DMS53 (cell line): ENCODE results near the gene ZMYND15.

Experiments
- DNase-seq: peaks from one replicate; lab custom pipeline; 2025; lab: John Stamatoyannopoulos, UW

ZMYND15 gene

DNA sequence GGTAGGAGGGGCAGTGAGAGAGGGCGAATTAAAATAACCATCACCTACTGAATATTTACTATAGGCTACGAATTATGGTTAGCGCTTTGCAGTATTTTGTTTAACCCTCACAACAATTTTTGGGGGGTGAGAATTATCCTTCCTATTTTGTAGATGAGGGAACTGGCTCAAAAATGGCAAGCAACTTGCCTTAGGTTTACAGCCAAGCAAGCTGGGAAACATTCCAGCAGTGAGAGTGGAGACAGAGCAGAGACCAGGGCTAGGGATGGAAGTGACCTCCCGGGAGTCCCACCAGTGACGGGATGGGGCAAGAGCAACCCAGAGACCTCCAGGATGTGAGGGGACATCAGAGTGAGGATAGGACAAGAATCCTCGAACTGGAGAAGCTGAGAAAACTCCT lies 46.9 kb downstream of the ZMYND15 start:
- DNase-seq = no peak

DNA sequence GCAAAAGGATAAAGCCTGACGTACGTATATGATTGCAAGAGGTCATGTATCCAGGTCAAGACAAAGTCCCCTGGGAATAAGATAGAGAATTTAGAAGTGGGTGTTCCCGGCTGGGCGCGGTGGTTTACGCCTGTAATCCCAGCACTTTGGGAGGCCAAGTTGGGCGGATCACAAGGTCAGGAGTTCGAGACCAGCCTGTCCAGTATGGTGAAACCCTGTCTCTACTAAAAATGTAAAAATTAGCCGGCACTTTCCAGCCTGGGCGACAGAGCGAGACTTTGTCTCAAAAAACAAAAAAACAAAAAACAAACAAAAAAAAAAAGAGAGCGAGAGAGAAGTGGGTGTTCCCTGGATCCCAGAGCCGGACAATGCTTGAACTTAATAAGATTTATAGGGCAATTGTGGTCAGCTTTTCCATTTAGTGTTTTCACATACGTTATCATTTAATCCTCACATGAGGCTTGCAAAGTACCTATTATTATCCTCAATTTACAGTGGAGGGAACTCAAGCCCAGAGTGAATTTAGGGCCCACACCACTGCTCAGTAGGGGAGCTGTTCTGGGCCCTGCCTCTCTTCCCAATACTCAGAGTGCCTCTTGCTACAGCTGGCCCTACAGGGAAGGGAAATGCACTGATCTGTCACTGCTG lies 48.6 kb downstream of the ZMYND15 start:
- DNase-seq = no peak

DNA sequence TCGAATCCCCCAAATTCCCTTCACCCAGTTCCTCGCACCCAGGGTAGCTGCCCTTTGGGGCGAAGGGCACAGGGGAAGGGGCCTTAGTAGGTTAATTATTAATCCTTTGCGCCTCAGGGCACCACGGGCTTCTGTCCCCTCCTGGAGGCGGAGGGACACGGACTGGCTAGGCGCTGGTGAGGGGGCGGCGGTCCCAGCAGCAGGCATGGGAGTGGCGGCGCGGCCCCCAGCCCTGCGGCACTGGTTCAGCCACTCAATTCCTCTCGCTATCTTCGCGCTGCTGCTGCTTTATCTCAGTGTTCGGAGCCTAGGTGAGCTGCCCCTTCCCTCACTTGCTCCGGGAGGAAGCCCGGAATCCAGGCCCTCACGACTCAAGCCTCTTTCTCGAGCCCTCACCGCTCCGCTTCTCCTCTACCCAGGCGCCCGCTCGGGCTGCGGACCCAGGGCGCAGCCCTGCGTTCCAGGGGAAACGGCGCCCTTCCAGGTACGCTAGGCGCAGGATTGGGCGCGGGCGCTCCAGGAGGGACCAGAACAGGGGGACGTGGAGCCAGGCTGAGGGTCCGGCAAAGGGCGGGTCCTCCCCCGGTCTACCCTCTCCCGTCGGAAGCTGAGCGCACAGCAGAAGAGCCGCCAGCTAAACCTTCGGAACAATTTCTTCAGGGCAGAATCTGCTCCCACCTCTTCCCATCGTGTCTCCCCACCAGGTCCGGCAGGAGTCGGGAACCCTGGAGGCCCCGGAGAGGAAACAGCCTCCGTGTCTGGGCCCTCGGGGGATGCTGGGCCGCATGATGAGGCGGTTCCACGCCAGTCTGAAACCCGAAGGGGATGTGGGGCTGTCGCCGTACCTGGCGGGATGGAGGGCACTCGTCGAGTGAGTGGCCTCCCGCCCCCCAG lies 49.4 kb downstream of the ZMYND15 start, which contains the start of gene GLTPD2:
GLTPD2 (plus strand) TSS at position 158 of the 894 bp plus-strand sequence; CDS start at position 206, 48 bp downstream.
- DNase-seq = peak; percentile 57

DNA sequence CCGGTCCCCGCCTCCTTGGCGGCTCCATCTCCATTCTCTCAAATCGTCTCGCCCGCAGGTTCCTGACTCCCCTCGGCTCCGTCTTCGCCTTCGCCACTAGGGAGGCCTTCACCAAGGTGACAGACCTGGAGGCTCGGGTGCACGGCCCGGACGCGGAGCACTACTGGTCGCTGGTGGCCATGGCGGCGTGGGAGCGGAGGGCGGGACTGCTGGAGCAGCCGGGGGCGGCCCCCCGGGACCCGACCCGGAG lies 50.0 kb downstream of the ZMYND15 start:
- DNase-seq = no peak

DNA sequence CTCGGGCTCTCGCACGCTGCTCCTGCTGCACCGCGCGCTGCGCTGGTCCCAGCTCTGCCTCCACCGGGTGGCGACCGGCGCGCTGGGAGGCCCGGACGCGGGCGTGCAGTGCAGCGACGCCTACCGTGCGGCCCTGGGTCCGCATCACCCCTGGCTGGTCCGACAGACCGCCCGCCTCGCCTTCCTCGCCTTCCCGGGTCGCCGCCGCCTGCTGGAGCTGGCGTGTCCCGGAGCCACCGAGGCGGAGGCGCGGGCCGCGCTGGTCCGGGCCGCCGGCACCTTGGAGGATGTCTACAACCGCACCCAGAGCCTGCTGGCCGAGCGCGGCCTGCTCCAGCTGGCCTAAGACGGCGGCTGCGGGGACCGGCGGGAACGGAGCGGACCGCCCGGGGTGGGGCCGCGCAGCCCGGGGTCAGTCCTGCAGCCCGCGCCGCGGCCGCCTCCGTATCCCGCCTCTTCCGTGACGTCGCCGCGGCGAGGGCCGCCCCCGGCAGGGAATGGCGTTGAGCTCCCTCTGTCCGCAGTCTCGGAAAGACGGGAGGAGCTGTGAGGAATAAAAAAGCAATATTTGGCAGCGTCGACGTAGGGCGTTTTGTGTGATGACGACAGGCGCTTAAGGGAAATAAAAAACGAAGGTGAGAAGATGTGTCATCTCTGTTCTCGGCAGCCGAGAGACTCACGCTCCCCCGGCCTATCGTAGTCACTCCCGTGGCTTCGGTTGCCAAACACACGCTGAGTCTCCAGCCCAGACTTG lies 50.5 kb downstream of the ZMYND15 start:
- DNase-seq = peak; percentile 90

DNA sequence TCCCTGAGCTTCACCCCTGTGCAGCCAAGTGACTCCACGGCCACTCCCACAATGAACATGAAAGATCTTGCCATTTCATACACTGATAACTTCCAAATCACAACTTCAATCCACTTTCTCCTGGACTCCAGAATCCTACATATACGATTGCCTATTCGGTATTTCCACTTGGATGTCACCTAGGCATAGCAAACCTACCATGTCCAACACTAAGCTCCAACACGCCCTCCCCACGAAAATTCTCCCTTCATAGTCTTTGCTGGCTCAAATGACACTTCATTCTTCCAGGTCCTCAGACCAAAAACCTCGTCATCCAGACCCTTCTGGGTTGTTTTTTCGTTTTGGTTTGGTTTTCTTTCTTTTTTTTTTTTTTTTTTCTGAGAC lies 51.1 kb downstream of the ZMYND15 start:
- no peak for DNase-seq

DNA sequence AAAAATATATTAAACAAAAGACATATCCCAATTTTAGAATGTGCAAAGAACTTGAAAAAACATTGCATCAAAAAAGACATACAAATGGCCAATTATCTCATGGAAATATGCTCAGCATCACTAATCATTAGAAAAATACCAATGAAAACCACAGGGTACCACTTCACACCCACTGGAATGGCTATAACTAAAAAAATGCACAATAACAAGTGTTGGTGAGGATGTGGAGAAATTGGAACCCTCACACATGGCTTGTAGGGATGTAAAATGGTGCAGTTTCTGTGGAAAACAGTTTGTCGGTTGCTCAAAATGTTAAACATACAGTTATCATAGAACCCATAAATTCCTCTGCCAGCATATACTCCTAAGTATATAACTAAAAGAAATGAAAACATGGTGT lies 55.5 kb downstream of the ZMYND15 start:
- no peak for DNase-seq
